WTC11 (cell line): Measurements from ENCODE around the gene RSPH4A. TPM values are rescaled to one million over a fixed set of nuclear protein-coding genes. Genes with fewer than 3 reads are reported as not detected.

ENCODE experiments used
- ATAC-seq: fragments of 200-7000 bp; cut with Tn5 transposase; 2 replicates; pipeline ENCODE4 v1.10.0; 2021; ENCODE audit warnings: mild to moderate bottlenecking, moderate library complexity
- CTCF ChIA-PET: fragments of 300-600 bp; sonication (Branson Sonifier 250); formaldehyde crosslinking; loops from one replicate; lab custom pipeline; 2021; ENCODE audit warnings: antibody characterized with exemption; lab: Charles Lee
- POLR2A ChIA-PET: fragments of 350-600 bp; sonication (Branson Sonifier 250); formaldehyde crosslinking; loops from one replicate; lab custom pipeline; 2021; ENCODE audit warnings: antibody characterized with exemption; lab: Charles Lee
- DNase-seq: peaks from one replicate; pipeline ENCODE4 v3.0.0; 2021; ENCODE audit warnings: low spot score
- H3K27ac Mint-ChIP-seq: 2 replicates; pipeline ENCODE4 v1.8.0; 2021; ENCODE audit warnings: mixed read lengths
- H3K27me3 Mint-ChIP-seq: 2 replicates; pipeline ENCODE4 v1.8.0; 2021; ENCODE audit warnings: low read depth, mild to moderate bottlenecking, moderate library complexity, mixed read lengths
- H3K36me3 Mint-ChIP-seq: 2 replicates; pipeline ENCODE4 v1.8.0; 2021; ENCODE audit warnings: mixed read lengths
- H3K4me1 Mint-ChIP-seq: 2 replicates; pipeline ENCODE4 v1.8.0; 2022; ENCODE audit warnings: mixed read lengths
- H3K4me3 Mint-ChIP-seq: 2 replicates; pipeline ENCODE4 v1.8.0; 2021; ENCODE audit warnings: mild to moderate bottlenecking, moderate library complexity, mixed read lengths
- H3K9me3 Mint-ChIP-seq: 2 replicates; pipeline ENCODE4 v1.8.0; 2021; ENCODE audit warnings: mixed read lengths
- AFF4 ChIP-seq: sonication (generic); formaldehyde crosslinking; IDR thresholded peaks from 2 replicates; pipeline ENCODE4 v1.8.1; 2023; ENCODE audit warnings: mild to moderate bottlenecking, missing genetic modification reagents, borderline replicate concordance
- CBFB ChIP-seq: sonication (generic); formaldehyde crosslinking; IDR thresholded peaks from 2 replicates; pipeline ENCODE4 v1.8.1; 2022; ENCODE audit warnings: mild to moderate bottlenecking, low read depth, missing genetic modification reagents
- CREM ChIP-seq: sonication (generic); formaldehyde crosslinking; IDR thresholded peaks from 2 replicates; pipeline ENCODE4 v1.8.1; 2022; ENCODE audit warnings: mild to moderate bottlenecking, missing genetic modification reagents, moderate library complexity
- CTCF ChIP-seq: fragments of 200-600 bp; IDR thresholded peaks from 2 replicates; pipeline ENCODE4 v1.8.0; 2022; ENCODE audit warnings: antibody characterized with exemption
- E2F1 ChIP-seq: sonication (generic); formaldehyde crosslinking; IDR thresholded peaks from 2 replicates; pipeline ENCODE4 v1.8.0; 2022; ENCODE audit warnings: mild to moderate bottlenecking, missing genetic modification reagents
- EMX1 ChIP-seq: fragments of 250-450 bp; sonication (Bioruptor Pico); IDR thresholded peaks from 2 replicates; pipeline ENCODE4 v1.8.0; 2021; ENCODE audit warnings: mild to moderate bottlenecking
- ERG ChIP-seq: fragments of 250-450 bp; sonication (Bioruptor Pico); IDR thresholded peaks from 2 replicates; pipeline ENCODE4 v1.8.0; 2021; ENCODE audit warnings: mild to moderate bottlenecking
- FOXK1 ChIP-seq: sonication (generic); formaldehyde crosslinking; IDR thresholded peaks from 2 replicates; pipeline ENCODE4 v1.8.0; 2022; ENCODE audit warnings: mild to moderate bottlenecking, moderate library complexity, missing genetic modification reagents
- MXD4 ChIP-seq: fragments of 250-450 bp; sonication (Bioruptor Pico); IDR thresholded peaks from 2 replicates; pipeline ENCODE4 v1.8.0; 2021; ENCODE audit warnings: mild to moderate bottlenecking, moderate library complexity, borderline replicate concordance
- NFYB ChIP-seq: sonication (generic); formaldehyde crosslinking; conservative IDR thresholded peaks from 2 replicates; pipeline ENCODE4 v1.8.0; 2022; ENCODE audit warnings: low read depth, missing genetic modification reagents
- NR2C2 ChIP-seq: sonication (generic); formaldehyde crosslinking; IDR thresholded peaks from 2 replicates; pipeline ENCODE4 v1.8.0; 2022; ENCODE audit warnings: mild to moderate bottlenecking, missing genetic modification reagents
- PRRX2 ChIP-seq: fragments of 250-450 bp; sonication (Bioruptor Pico); IDR thresholded peaks from 2 replicates; pipeline ENCODE4 v1.8.0; 2021; ENCODE audit warnings: mild to moderate bottlenecking
- STAT6 ChIP-seq: sonication (generic); formaldehyde crosslinking; conservative IDR thresholded peaks from 2 replicates; pipeline ENCODE4 v1.8.1; 2023; ENCODE audit warnings: mild to moderate bottlenecking, low read depth, missing genetic modification reagents, moderate library complexity
- TEAD1 ChIP-seq: sonication (generic); formaldehyde crosslinking; IDR thresholded peaks from 2 replicates; pipeline ENCODE4 v1.8.0; 2022; ENCODE audit warnings: mild to moderate bottlenecking, missing genetic modification reagents
- ZBTB43 ChIP-seq: sonication (generic); formaldehyde crosslinking; IDR thresholded peaks from 2 replicates; pipeline ENCODE4 v1.8.1; 2023; ENCODE audit warnings: mild to moderate bottlenecking, missing genetic modification reagents
- ZNF232 ChIP-seq: sonication (generic); formaldehyde crosslinking; IDR thresholded peaks from 2 replicates; pipeline ENCODE4 v1.8.0; 2022; ENCODE audit warnings: mild to moderate bottlenecking, missing genetic modification reagents
- ZNF317 ChIP-seq: sonication (generic); formaldehyde crosslinking; IDR thresholded peaks from 2 replicates; pipeline ENCODE4 v1.8.1; 2023; ENCODE audit warnings: low read depth, mild to moderate bottlenecking, moderate library complexity, missing genetic modification reagents, borderline replicate concordance
- ZNF671 ChIP-seq: fragments of 250-450 bp; sonication (Bioruptor Pico); IDR thresholded peaks from 2 replicates; pipeline ENCODE4 v1.8.0; 2021; ENCODE audit warnings: mild to moderate bottlenecking
- total RNA-seq: library from RNA; stranded (reverse); gene quantifications from 3 replicates; pipeline ENCODE4 v1.2.3, GENCODE V29; 2021

Gene RSPH4A
- total RNA-seq, 1 experiment from 2014 or later, result 0.57 TPM

- Mint-ChIP-seq H3K27me3 (no peaks in the 10 kb centered on the region; the same call in 1 of the 2 replicates), H3K4me1 (peaks cover 22% of the 10 kb centered on the region), H3K9me3 (peaks cover 5% of the 10 kb centered on the region), H3K36me3 (peaks cover 22% of the 10 kb centered on the region), H3K27ac (no peak overlapping the region), H3K4me3 (peak overlapping the region; percentile 99)
- TF ChIP-seq EMX1 (CRISPR knock-in tag) (no peak), CTCF (no peak), PRRX2 (CRISPR knock-in tag) (no peak), E2F1 (CRISPR knock-in tag) (no peak), ZNF317 (CRISPR knock-in tag) (no peak), CBFB (no peak), STAT6 (CRISPR knock-in tag) (no peak), NFYB (CRISPR knock-in tag) (no peak), ZBTB43 (no peak), ERG (CRISPR knock-in tag) (no peak), TEAD1 (CRISPR knock-in tag) (no peak), ZNF232 (CRISPR knock-in tag) (no peak), ZNF671 (no peak), FOXK1 (CRISPR knock-in tag) (no peak), CREM (no peak), MXD4 (CRISPR knock-in tag) (no peak), AFF4 (CRISPR knock-in tag) (no peak), NR2C2 (CRISPR knock-in tag) (no peak)
- DNase-seq (no peak), ATAC-seq (no peak)
- CTCF ChIA-PET, result no interaction called here
- POLR2A ChIA-PET, result interaction anchor here (1.0 to 1.2 kb wide), 2 partner anchors 14 to 16 kb away, joined by 3 to 4 read pairs; partner anchors contain the start of gene ZUP1
Measured at GRCh38 chr6:116682334-116682712, 66.0 kb downstream of the RSPH4A start.

Other genes starting within 250 kb of the RSPH4A start
- gene DSE, start 245.5 kb upstream of the RSPH4A start, total RNA-seq, result 66.3 to 78.3 TPM (median 71.2 TPM) in 3 replicates
- gene CALHM6, start 155.1 kb upstream of the RSPH4A start, total RNA-seq, result 0.21 to 1.4 TPM (median 0.44 TPM) in 3 replicates
- 0.07 to 0.11 TPM (median 0.09 TPM) in 3 replicates for gene CALHM5, start 104.8 kb upstream of the RSPH4A start, total RNA-seq
- not detected in 3 replicates for gene TRAPPC3L, start 70.8 kb upstream of the RSPH4A start, total RNA-seq
- not detected in 3 replicates for gene CALHM4, start 62.7 kb upstream of the RSPH4A start, total RNA-seq
- gene RWDD1, start 45.0 kb upstream of the RSPH4A start, total RNA-seq, result 26.2 to 33.8 TPM (median 28.3 TPM) in 3 replicates
- 15.5 to 19.4 TPM (median 16.9 TPM) in 3 replicates for gene ZUP1, start 52.3 kb downstream of the RSPH4A start, total RNA-seq
- 10.0 to 12.7 TPM (median 12.2 TPM) in 3 replicates for gene KPNA5, start 64.7 kb downstream of the RSPH4A start, total RNA-seq
- 1.6 to 3.0 TPM (median 1.6 TPM) in 3 replicates for gene FAM162B, start 149.2 kb downstream of the RSPH4A start, total RNA-seq
- gene GPRC6A, start 212.6 kb downstream of the RSPH4A start, total RNA-seq, result 0.17 to 0.25 TPM (median 0.23 TPM) in 3 replicates